IMR-90 (cell line): ENCODE measurements around the gene FRAS1.

Experiments
- CEBPB ChIP-seq: IDR thresholded peaks from 2 replicates; pipeline ENCODE4 v1.6.1; 2012; ENCODE audit warnings: low read depth, low read length, improper control_type of control experiment
- CHD1 ChIP-seq: IDR thresholded peaks from 2 replicates; pipeline ENCODE4 v1.6.1; 2012; ENCODE audit warnings: low read depth, low read length, improper control_type of control experiment
- CTCF ChIP-seq: conservative IDR thresholded peaks from 2 replicates; pipeline ENCODE4 v1.5.1; 2012; ENCODE audit warnings: mild to moderate bottlenecking, low read depth, low read length, improper control_type of control experiment
- FOS ChIP-seq: fragments of 150-350 bp; IDR thresholded peaks from 2 replicates; pipeline ENCODE4 v1.6.1; 2016; ENCODE audit warnings: low read depth, low read length
- MAFK ChIP-seq: IDR thresholded peaks from 2 replicates; pipeline ENCODE4 v1.6.1; 2012; ENCODE audit warnings: low read depth, low read length, improper control_type of control experiment
- MXI1 ChIP-seq: IDR thresholded peaks from 2 replicates; pipeline ENCODE4 v1.6.1; 2012; ENCODE audit warnings: low read depth, mild to moderate bottlenecking, low read length, moderate library complexity, borderline replicate concordance
- POLR2A ChIP-seq: IDR thresholded peaks from 2 replicates; pipeline ENCODE4 v1.6.1; 2012; ENCODE audit warnings: mild to moderate bottlenecking, low read depth, low read length
- RCOR1 ChIP-seq: IDR thresholded peaks from 2 replicates; pipeline ENCODE4 v1.6.1; 2012; ENCODE audit warnings: mild to moderate bottlenecking, low read length, improper control_type of control experiment; ENCODE audit not compliant: insufficient replicate concordance
- RFX5 ChIP-seq: IDR thresholded peaks from 2 replicates; pipeline ENCODE4 v1.8.0; 2012; ENCODE audit warnings: low read depth, mild to moderate bottlenecking, low read length, moderate library complexity
- SMC3 ChIP-seq: fragments of 150-350 bp; IDR thresholded peaks from 2 replicates; pipeline ENCODE4 v1.6.1; 2016; ENCODE audit warnings: low read depth, mild to moderate bottlenecking, antibody characterized with exemption, low read length, moderate library complexity
- TF ChIP-seq, protein P1 (sequence below): fragments of 150-350 bp; IDR thresholded peaks from 2 replicates; pipeline ENCODE4 v1.6.1; 2017; ENCODE audit warnings: mild to moderate bottlenecking, antibody characterized with exemption, low read length, low read depth

- TF ChIP-seq CTCF = no peak
- no peak for TF ChIP-seq RCOR1
- TF ChIP-seq POLR2A = no peak
- TF ChIP-seq SMC3 = no peak
- TF ChIP-seq RFX5 = no peak
- no peak for TF ChIP-seq MXI1
- TF ChIP-seq FOS = no peak
- no peak for TF ChIP-seq MAFK
- TF ChIP-seq CEBPB = no peak
- no peak for TF ChIP-seq CHD1
- TF ChIP-seq, protein P1, sequence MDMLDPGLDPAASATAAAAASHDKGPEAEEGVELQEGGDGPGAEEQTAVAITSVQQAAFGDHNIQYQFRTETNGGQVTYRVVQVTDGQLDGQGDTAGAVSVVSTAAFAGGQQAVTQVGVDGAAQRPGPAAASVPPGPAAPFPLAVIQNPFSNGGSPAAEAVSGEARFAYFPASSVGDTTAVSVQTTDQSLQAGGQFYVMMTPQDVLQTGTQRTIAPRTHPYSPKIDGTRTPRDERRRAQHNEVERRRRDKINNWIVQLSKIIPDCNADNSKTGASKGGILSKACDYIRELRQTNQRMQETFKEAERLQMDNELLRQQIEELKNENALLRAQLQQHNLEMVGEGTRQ = no peak
Observed at GRCh38 chr4:78217557-78217956, 160.4 kb downstream of the FRAS1 start.
